ENCODE data around the gene SMNDC1. TPM values are rescaled to one million over a fixed set of nuclear protein-coding genes. Genes with fewer than 3 reads are reported as not detected.
"Not testable (repeated sequence)": the region's sequence is repeated elsewhere in the genome, so short reads cannot be mapped to it uniquely, and the experiment has no call there.

SMNDC1 gene
- total and polyA plus RNA-seq, 4 donors = 18.2 to 34.2 (median 25.5) TPM

GRCh38 chr10:110335314-110336064, 30.8 kb upstream of the SMNDC1 start:
- H3K27ac ChIP-seq (ENCODE audit: low read depth in 1 of 2, low read length in 2 of 2) = no peak overlapping the region
- intact Hi-C loops (cut with DNase I) = no loop called here
- H3K27me3 ChIP-seq (ENCODE audit: control insufficient read depth in 1 of 2, insufficient read depth in 2 of 2, low read length in 1 of 2) = no peaks in the 10 kb centered on the region
- H3K9me3 ChIP-seq (ENCODE audit: control insufficient read depth, low read length) = peaks cover 6% of the 10 kb centered on the region
- DNase-seq (no peak), ATAC-seq (ENCODE audit: low FRiP score) (no peak)
- H3K4me1 ChIP-seq (ENCODE audit: control insufficient read depth in 1 of 2, insufficient read depth in 2 of 2, low read length in 2 of 2) = no peaks in the 10 kb centered on the region
- H3K4me3 ChIP-seq (ENCODE audit: low read length in 2 of 2) = no peak overlapping the region
- H3K36me3 ChIP-seq (ENCODE audit: control insufficient read depth in 1 of 2, insufficient read depth in 2 of 2, low read length in 1 of 2) = no peaks in the 10 kb centered on the region
- WGBS, 2 donors = 63 to 66% methylated on average over 7 of the region's 7 CpGs

- H3K36me3 ChIP-seq (ENCODE audit: control insufficient read depth in 1 of 2, insufficient read depth in 2 of 2, low read length in 1 of 2) = no peaks in the 10 kb centered on the region
- no peaks in the 10 kb centered on the region for H3K4me1 ChIP-seq (ENCODE audit: control insufficient read depth in 1 of 2, insufficient read depth in 2 of 2, low read length in 2 of 2)
- no peak for DNase-seq
- no peak overlapping the region for H3K4me3 ChIP-seq (ENCODE audit: low read length in 2 of 2)
- WGBS, 2 donors = 67 to 90% methylated on average over 5 of the region's 5 CpGs
- H3K27me3 ChIP-seq (ENCODE audit: control insufficient read depth in 1 of 2, insufficient read depth in 2 of 2, low read length in 1 of 2) = no peaks in the 10 kb centered on the region
- intact Hi-C loops (cut with DNase I) = no loop called here
- no peak for ATAC-seq (ENCODE audit: low FRiP score)
- no peak overlapping the region for H3K27ac ChIP-seq (ENCODE audit: low read depth in 1 of 2, low read length in 2 of 2)
- H3K9me3 ChIP-seq (ENCODE audit: control insufficient read depth, low read length) = peaks cover 6% of the 10 kb centered on the region
These were observed 29.4 kb upstream of the SMNDC1 start for GRCh38 chr10:110334061-110334656.

GRCh38 chr10:110331226-110331795, 26.6 kb upstream of the SMNDC1 start:
- H3K27ac ChIP-seq (ENCODE audit: low read depth in 1 of 2, low read length in 2 of 2); H3K36me3 ChIP-seq (ENCODE audit: control insufficient read depth in 1 of 2, insufficient read depth in 2 of 2, low read length in 1 of 2); DNase-seq; H3K9me3 ChIP-seq (ENCODE audit: control insufficient read depth, low read length); ATAC-seq (ENCODE audit: low FRiP score); H3K4me3 ChIP-seq (ENCODE audit: low read length in 2 of 2); H3K27me3 ChIP-seq (ENCODE audit: control insufficient read depth in 1 of 2, insufficient read depth in 2 of 2, low read length in 1 of 2); intact Hi-C loops (cut with DNase I); H3K4me1 ChIP-seq (ENCODE audit: control insufficient read depth in 1 of 2, insufficient read depth in 2 of 2, low read length in 2 of 2): not testable (repeated sequence)
- 96 to 97% methylated on average over 32 of the region's 32 CpGs for WGBS, 2 donors

DNA sequence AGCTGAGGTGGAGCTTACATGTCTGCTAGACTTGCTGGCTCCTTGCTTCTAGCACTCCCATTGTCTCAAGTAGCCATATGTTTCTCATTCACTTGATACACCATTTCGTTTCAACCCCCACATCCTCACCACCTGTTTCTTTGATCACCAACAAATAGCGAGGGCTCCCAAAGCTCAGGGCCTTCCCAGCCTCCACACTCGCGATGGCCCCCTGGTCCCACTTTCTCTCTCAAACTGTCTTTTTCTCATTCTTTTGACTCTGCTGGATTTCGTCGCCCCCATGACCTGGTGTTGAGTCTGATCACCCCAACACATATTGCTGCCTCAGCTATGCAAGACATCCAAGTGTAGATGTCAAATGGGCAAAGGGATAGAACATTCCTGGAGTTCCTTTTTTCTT, 26.0 kb upstream of the SMNDC1 start:
- DNase-seq (no peak), ATAC-seq (ENCODE audit: low FRiP score) (no peak)
- Histone ChIP-seq H3K4me3 (ENCODE audit: low read length in 2 of 2) (no peak overlapping the region), H3K36me3 (ENCODE audit: control insufficient read depth in 1 of 2, insufficient read depth in 2 of 2, low read length in 1 of 2) (no peaks in the 10 kb centered on the region), H3K9me3 (ENCODE audit: control insufficient read depth, low read length) (peaks cover 6% of the 10 kb centered on the region), H3K27ac (ENCODE audit: low read depth in 1 of 2, low read length in 2 of 2) (no peak overlapping the region), H3K4me1 (ENCODE audit: control insufficient read depth in 1 of 2, insufficient read depth in 2 of 2, low read length in 2 of 2) (no peaks in the 10 kb centered on the region), H3K27me3 (ENCODE audit: control insufficient read depth in 1 of 2, insufficient read depth in 2 of 2, low read length in 1 of 2) (no peaks in the 10 kb centered on the region)
- WGBS, 2 donors = 87 to 94% methylated on average over 6 of the region's 6 CpGs
- intact Hi-C loops (cut with DNase I) = no loop called here

GRCh38 chr10:110327262-110327914, 22.7 kb upstream of the SMNDC1 start:
- ATAC-seq (ENCODE audit: low FRiP score) (no peak), DNase-seq (no peak)
- no peaks in the 10 kb centered on the region for H3K27me3 ChIP-seq (ENCODE audit: control insufficient read depth in 1 of 2, insufficient read depth in 2 of 2, low read length in 1 of 2)
- intact Hi-C loops (cut with DNase I) = no loop called here
- no peak overlapping the region for H3K4me3 ChIP-seq (ENCODE audit: low read length in 2 of 2)
- no peaks in the 10 kb centered on the region for H3K4me1 ChIP-seq (ENCODE audit: control insufficient read depth in 1 of 2, insufficient read depth in 2 of 2, low read length in 2 of 2)
- H3K27ac ChIP-seq (ENCODE audit: low read depth in 1 of 2, low read length in 2 of 2) = no peak overlapping the region
- 81 to 82% methylated on average over 5 of the region's 5 CpGs for WGBS, 2 donors
- no peaks in the 10 kb centered on the region for H3K36me3 ChIP-seq (ENCODE audit: control insufficient read depth in 1 of 2, insufficient read depth in 2 of 2, low read length in 1 of 2)
- H3K9me3 ChIP-seq (ENCODE audit: control insufficient read depth, low read length) = peaks cover 6% of the 10 kb centered on the region

DNA sequence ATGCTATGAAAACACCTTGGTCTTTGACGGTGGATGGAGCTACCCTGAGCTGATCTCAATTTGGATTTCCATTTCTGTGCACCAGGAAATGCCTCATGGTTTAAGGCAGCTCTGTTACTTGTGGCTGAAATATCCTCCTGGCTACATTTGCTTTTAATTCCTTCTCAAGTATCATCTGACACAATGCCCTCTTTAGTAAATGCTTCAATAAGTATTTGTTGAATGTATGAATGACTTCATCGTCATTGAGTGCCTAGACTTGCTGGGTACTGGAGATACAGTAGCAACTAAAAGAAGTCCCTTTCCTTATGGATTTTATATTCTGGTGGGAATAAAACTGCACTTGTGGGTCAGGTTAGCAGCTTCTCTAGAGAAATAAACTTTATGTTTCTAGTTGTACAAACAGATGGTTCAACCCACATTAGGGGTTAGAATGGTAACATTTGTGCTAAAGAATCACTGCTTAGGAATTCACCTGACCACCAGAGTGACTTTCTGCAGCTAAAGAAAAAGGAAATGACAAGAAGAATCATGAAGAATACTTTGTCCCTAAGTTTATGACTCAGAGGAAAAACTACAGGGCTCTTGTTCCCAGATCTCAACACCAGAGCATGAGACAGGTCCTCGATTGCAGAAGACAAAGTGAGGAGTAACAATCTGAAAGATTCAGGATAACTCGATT, 21.8 kb upstream of the SMNDC1 start:
- intact Hi-C loops (cut with DNase I) = no loop called here
- WGBS, 2 donors = 72 to 75% methylated on average over 4 of the region's 4 CpGs
- H3K4me3 ChIP-seq (ENCODE audit: low read length in 2 of 2) = no peak overlapping the region
- no peaks in the 10 kb centered on the region for H3K4me1 ChIP-seq (ENCODE audit: control insufficient read depth in 1 of 2, insufficient read depth in 2 of 2, low read length in 2 of 2)
- H3K36me3 ChIP-seq (ENCODE audit: control insufficient read depth in 1 of 2, insufficient read depth in 2 of 2, low read length in 1 of 2) = no peaks in the 10 kb centered on the region
- H3K27me3 ChIP-seq (ENCODE audit: control insufficient read depth in 1 of 2, insufficient read depth in 2 of 2, low read length in 1 of 2) = no peaks in the 10 kb centered on the region
- DNase-seq (no peak), ATAC-seq (ENCODE audit: low FRiP score) (no peak)
- peaks cover 8% of the 10 kb centered on the region for H3K9me3 ChIP-seq (ENCODE audit: control insufficient read depth, low read length)
- no peak overlapping the region for H3K27ac ChIP-seq (ENCODE audit: low read depth in 1 of 2, low read length in 2 of 2)

GRCh38 chr10:110324805-110325280, 20.1 kb upstream of the SMNDC1 start:
- whole genome bisulfite sequencing, 2 donors = 61 to 63% methylated on average over 3 of the region's 3 CpGs
- Histone ChIP-seq H3K4me3 (ENCODE audit: low read length in 2 of 2) (no peak overlapping the region), H3K27ac (ENCODE audit: low read depth in 1 of 2, low read length in 2 of 2) (no peak overlapping the region), H3K4me1 (ENCODE audit: control insufficient read depth in 1 of 2, insufficient read depth in 2 of 2, low read length in 2 of 2) (no peaks in the 10 kb centered on the region), H3K36me3 (ENCODE audit: control insufficient read depth in 1 of 2, insufficient read depth in 2 of 2, low read length in 1 of 2) (no peaks in the 10 kb centered on the region), H3K27me3 (ENCODE audit: control insufficient read depth in 1 of 2, insufficient read depth in 2 of 2, low read length in 1 of 2) (peaks cover 0 to 2% of the 10 kb centered on the region in 2 donors), H3K9me3 (ENCODE audit: control insufficient read depth, low read length) (peaks cover 5% of the 10 kb centered on the region)
- intact Hi-C loops (cut with DNase I) = no loop called here
- no peak for ATAC-seq (ENCODE audit: low FRiP score)
- DNase-seq = no peak

GRCh38 chr10:110324201-110324804, 19.6 kb upstream of the SMNDC1 start:
- no peaks in the 10 kb centered on the region for H3K4me1 ChIP-seq (ENCODE audit: control insufficient read depth in 1 of 2, insufficient read depth in 2 of 2, low read length in 2 of 2)
- H3K9me3 ChIP-seq (ENCODE audit: control insufficient read depth, low read length) = peaks cover 8% of the 10 kb centered on the region
- 76% methylated on average over 5 of the region's 5 CpGs for WGBS, 2 donors
- ATAC-seq (ENCODE audit: low FRiP score) = no peak
- no peak for DNase-seq
- peaks cover 0 to 2% of the 10 kb centered on the region in 2 donors for H3K27me3 ChIP-seq (ENCODE audit: control insufficient read depth in 1 of 2, insufficient read depth in 2 of 2, low read length in 1 of 2)
- H3K27ac ChIP-seq (ENCODE audit: low read depth in 1 of 2, low read length in 2 of 2) = no peak overlapping the region
- H3K36me3 ChIP-seq (ENCODE audit: control insufficient read depth in 1 of 2, insufficient read depth in 2 of 2, low read length in 1 of 2) = no peaks in the 10 kb centered on the region
- no peak overlapping the region for H3K4me3 ChIP-seq (ENCODE audit: low read length in 2 of 2)
- intact Hi-C loops (cut with DNase I) = no loop called here

Measured in aorta (tissue), 5 donors.